K562 (cell line): ENCODE measurements around the gene HERC3. TPM values are rescaled to one million over a fixed set of nuclear protein-coding genes. Genes with fewer than 3 reads are reported as not detected.

Experiments
- ARID1B ChIP-seq: fragments of 450-650 bp; IDR thresholded peaks from 2 replicates; pipeline ENCODE4 v1.6.1; 2016; ENCODE audit warnings: antibody characterized with exemption, mild to moderate bottlenecking, inconsistent platforms
- BHLHE40 ChIP-seq: IDR thresholded peaks from 2 replicates; pipeline ENCODE4 v1.6.1; 2011; ENCODE audit warnings: low read length, improper control_type of control experiment
- CC2D1A ChIP-seq: fragments of 450-650 bp; IDR thresholded peaks from 2 replicates; pipeline ENCODE4 v1.6.1; 2017; ENCODE audit warnings: mild to moderate bottlenecking
- CREBBP ChIP-seq: IDR thresholded peaks from one replicate; pipeline ENCODE4 v1.6.1; 2012; ENCODE audit warnings: low read depth, mild to moderate bottlenecking, control low read depth, inconsistent platforms, low read length
- DDX20 ChIP-seq: fragments of 450-650 bp; IDR thresholded peaks from 2 replicates; pipeline ENCODE4 v1.6.1; 2016; ENCODE audit warnings: missing genetic modification characterization, low read depth, mild to moderate bottlenecking, missing compliant biosample characterization, moderate library complexity
- E2F8 ChIP-seq: fragments of 450-650 bp; IDR thresholded peaks from 2 replicates; pipeline ENCODE4 v1.7.1; 2018; ENCODE audit warnings: mild to moderate bottlenecking, low read depth; ENCODE audit not compliant: partially characterized antibody
- HMBOX1 ChIP-seq: sonication (generic); IDR thresholded peaks from 2 replicates; pipeline ENCODE4 v1.6.1; 2016
- ILF3 ChIP-seq: fragments of 450-650 bp; IDR thresholded peaks from 2 replicates; pipeline ENCODE4 v1.6.1; 2018; ENCODE audit warnings: antibody characterized with exemption, mild to moderate bottlenecking, moderate library complexity, borderline replicate concordance
- MCM5 ChIP-seq: fragments of 450-650 bp; IDR thresholded peaks from 2 replicates; pipeline ENCODE4 v1.6.1; 2016; ENCODE audit warnings: low read depth
- MCM7 ChIP-seq, 2 experiments: fragments of 450-650 bp; IDR thresholded peaks; 2 replicates each; pipeline ENCODE4 v1.6.1; 2016 to 2018
- MECOM ChIP-seq: fragments of 250-450 bp; sonication (Bioruptor Pico); IDR thresholded peaks from 2 replicates; pipeline ENCODE4 v1.8.0; 2022; ENCODE audit warnings: inconsistent platforms
- NFE2 ChIP-seq: IDR thresholded peaks from 2 replicates; pipeline ENCODE4 v1.6.1; 2014; ENCODE audit warnings: antibody characterized with exemption, low read depth
- NKRF ChIP-seq: fragments of 450-650 bp; IDR thresholded peaks from 2 replicates; pipeline ENCODE4 v1.6.1; 2016; ENCODE audit warnings: borderline replicate concordance
- PHF8 ChIP-seq: fragments of 200-600 bp; sonication (generic); IDR thresholded peaks from 2 replicates; pipeline ENCODE4 v1.6.1; 2012; ENCODE audit warnings: mixed run types, mild to moderate bottlenecking, inconsistent platforms, low read length, moderate library complexity, borderline replicate concordance
- RBM17 ChIP-seq: fragments of 200-400 bp; formaldehyde crosslinking; IDR thresholded peaks from 2 replicates; pipeline ENCODE4 v1.6.1; 2017; ENCODE audit warnings: low read depth, mild to moderate bottlenecking, low read length, borderline replicate concordance
- RBM34 ChIP-seq: fragments of 200-400 bp; formaldehyde crosslinking; IDR thresholded peaks from 2 replicates; pipeline ENCODE4 v1.6.1; 2018; ENCODE audit warnings: low read length, borderline replicate concordance; ENCODE audit not compliant: insufficient read depth
- RFX5 ChIP-seq: IDR thresholded peaks from 2 replicates; pipeline ENCODE4 v1.6.1; 2011; ENCODE audit warnings: low read depth, mild to moderate bottlenecking, improper control_type of control experiment, low read length
- SPI1 ChIP-seq: IDR thresholded peaks from 2 replicates; pipeline ENCODE4 v1.6.1; 2011; ENCODE audit warnings: low read depth, low read length, control low read depth, borderline replicate concordance
- TRIM24 ChIP-seq, 2 experiments: fragments of 450-650 bp; IDR thresholded peaks; 2 replicates each; pipeline ENCODE4 v1.6.1; 2016
- ZBED1 ChIP-seq: IDR thresholded peaks from 2 replicates; pipeline ENCODE4 v1.6.1; 2014
- ZBTB1 ChIP-seq: sonication (generic); formaldehyde crosslinking; IDR thresholded peaks from 2 replicates; pipeline ENCODE4 v1.8.1; 2023; ENCODE audit warnings: missing genetic modification reagents, low read depth, mild to moderate bottlenecking, borderline replicate concordance
- ZNF140 ChIP-seq: fragments of 250-450 bp; sonication (Bioruptor Pico); IDR thresholded peaks from 2 replicates; pipeline ENCODE4 v1.8.0; 2021; ENCODE audit warnings: moderate library complexity, mild to moderate bottlenecking, inconsistent platforms
- ZSCAN32 ChIP-seq: fragments of 450-650 bp; formaldehyde crosslinking; IDR thresholded peaks from 2 replicates; pipeline ENCODE4 v1.4.0; 2020; ENCODE audit warnings: mild to moderate bottlenecking, moderate library complexity
- polyA plus RNA-seq, 8 experiments: library from polyadenylated mRNA; depleted of rRNA in 4 of 8; stranded (reverse) in 5 of 8; unstranded in 3 of 8; fragments of >200 nt; fragmentation: Nextera tagmentation in 2 of 8; fragmentation: Illumina TruSeq in 1 of 8; extraction: Ambion mirVana in 2 of 8; extraction: Trizol in 1 of 8; gene quantifications; 2 replicates each; pipeline versions ENCODE4 v1.2.1 to v1.2.3, GENCODE V29; 2011 to 2014; ENCODE audit warnings: inconsistent platforms in 1 of 8, missing spikeins in 1 of 8
- total RNA-seq, 7 experiments: library from RNA; depleted of rRNA in 6 of 7; stranded (reverse); fragments of >200 nt in 6 of 7; fragmentation: Illumina TruSeq in 2 of 7; extraction: Trizol in 2 of 7; gene quantifications; 2 replicates each; pipeline versions ENCODE4 v1.2.1 to v1.2.3, GENCODE V29; 2011 to 2021; ENCODE audit warnings: low replicate concordance in 1 of 7
- TF ChIP-seq, protein P1 (sequence below): sonication (generic); formaldehyde crosslinking; IDR thresholded peaks from 2 replicates; pipeline ENCODE4 v1.9.0; 2022; ENCODE audit warnings: mild to moderate bottlenecking, missing genetic modification reagents

The HERC3 gene
- total and polyA plus RNA-seq, 9 of the 15 experiments (the other 6 are each of a cell fraction or from before 2014, with no cell fraction given) = 1.8 to 13.1 (median 7.6) TPM

- no peak for TF ChIP-seq ZSCAN32
- TF ChIP-seq CREBBP = no peak
- no peak for TF ChIP-seq NFE2
- peak; percentile 42; the same call in 1 of the 2 replicates for TF ChIP-seq PHF8
- TF ChIP-seq E2F8 = no peak
- TF ChIP-seq ZBTB1 = peak; percentile 10; the same call in 1 of the 2 replicates
- TF ChIP-seq RBM34 = no peak
- TF ChIP-seq ZBED1 = no peak
- TF ChIP-seq SPI1 = no peak
- TF ChIP-seq, protein P1, sequence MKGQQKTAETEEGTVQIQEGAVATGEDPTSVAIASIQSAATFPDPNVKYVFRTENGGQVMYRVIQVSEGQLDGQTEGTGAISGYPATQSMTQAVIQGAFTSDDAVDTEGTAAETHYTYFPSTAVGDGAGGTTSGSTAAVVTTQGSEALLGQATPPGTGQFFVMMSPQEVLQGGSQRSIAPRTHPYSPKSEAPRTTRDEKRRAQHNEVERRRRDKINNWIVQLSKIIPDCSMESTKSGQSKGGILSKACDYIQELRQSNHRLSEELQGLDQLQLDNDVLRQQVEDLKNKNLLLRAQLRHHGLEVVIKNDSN = peak; percentile 44; the same call in 1 of the 2 replicates
- TF ChIP-seq HMBOX1 = no peak
- TF ChIP-seq ILF3 = no peak
- no peak for TF ChIP-seq MCM7 (IDR thresholded peaks at IDR 0.05)
- TF ChIP-seq DDX20 (tag) = no peak
- no peak for TF ChIP-seq CC2D1A
- TF ChIP-seq MECOM = no peak
- peak; percentile 53; the same call in 1 of the 2 replicates for TF ChIP-seq BHLHE40
- TF ChIP-seq MCM5 = no peak
- peak; percentile 95 for TF ChIP-seq NKRF
- no peak for TF ChIP-seq RBM17
- TF ChIP-seq ZNF140 = no peak
- TF ChIP-seq ARID1B = no peak
- TF ChIP-seq RFX5 = no peak
- no peak for TF ChIP-seq TRIM24 (IDR thresholded peaks at IDR 0.05)
These were observed 544 bp downstream of the HERC3 start (continued) for GRCh38 chr4:88592600-88593448.
